PC-3 (cell line): ENCODE data around the gene KCNJ6. TPM values are rescaled to one million over a fixed set of nuclear protein-coding genes. Genes with fewer than 3 reads are reported as not detected.

Experiments
- ATAC-seq: fragments of 200-7000 bp; cut with Tn5 transposase; 2 replicates; pipeline ENCODE4 v1.9.1; 2020; ENCODE audit warnings: mild to moderate bottlenecking, moderate library complexity
- BruUV-seq: library from RNA; stranded (reverse); fragments of 400-500 nt; replicated peaks from 2 replicates; lab custom pipeline; 2021; lab: Mats Ljungman, UMichigan
- CTCF ChIA-PET: fragments of 300-600 bp; sonication (Branson Sonifier 250); formaldehyde crosslinking; loops from one replicate; lab custom pipeline; 2022; ENCODE audit warnings: antibody characterized with exemption; lab: Charles Lee
- POLR2A ChIA-PET: fragments of 300-600 bp; sonication (Branson Sonifier 250); formaldehyde crosslinking; loops from one replicate; lab custom pipeline; 2022; ENCODE audit warnings: antibody characterized with exemption; ENCODE audit not compliant: unreplicated experiment; lab: Charles Lee
- DNase-seq: peaks from one replicate; pipeline ENCODE4 v3.0.0-alpha.2; 2015
- H2AFZ ChIP-seq: fragments of 300-600 bp; sonication (generic); 2 replicates; pipeline ENCODE4 v1.6.0; 2016; ENCODE audit warnings: antibody characterized with exemption, low read length
- H3F3A ChIP-seq: fragments of 300-600 bp; sonication (generic); one replicate; pipeline ENCODE4 v1.6.0; 2017; ENCODE audit warnings: antibody characterized with exemption, low read length, control low read depth, mild to moderate bottlenecking; ENCODE audit not compliant: unreplicated experiment
- H3K27ac ChIP-seq: fragments of 300-600 bp; sonication (generic); 2 replicates; pipeline ENCODE4 v1.5.1; 2016; ENCODE audit warnings: mild to moderate bottlenecking, low read length
- H3K27me3 ChIP-seq: fragments of 300-600 bp; sonication (generic); 2 replicates; pipeline ENCODE4 v1.6.1; 2016; ENCODE audit warnings: low read length, mixed read lengths
- H3K36me3 ChIP-seq: fragments of 300-600 bp; sonication (generic); 2 replicates; pipeline ENCODE4 v1.6.1; 2016; ENCODE audit warnings: low read depth, mixed run types, low read length, mixed read lengths
- H3K4me1 ChIP-seq: fragments of 300-600 bp; sonication (generic); 2 replicates; pipeline ENCODE4 v1.5.1; 2016; ENCODE audit warnings: low read length; ENCODE audit not compliant: insufficient read depth
- H3K4me2 ChIP-seq: fragments of 300-600 bp; sonication (generic); 2 replicates; pipeline ENCODE4 v1.6.0; 2016; ENCODE audit warnings: low read length
- H3K4me3 ChIP-seq: fragments of 300-600 bp; sonication (generic); 2 replicates; pipeline ENCODE4 v1.5.1; 2016; ENCODE audit warnings: mild to moderate bottlenecking, low read length, mixed read lengths
- H3K79me2 ChIP-seq: fragments of 300-600 bp; sonication (generic); 2 replicates; pipeline ENCODE4 v1.6.1; 2017; ENCODE audit warnings: low read length, mixed read lengths
- H3K9ac ChIP-seq: fragments of 300-600 bp; sonication (generic); 2 replicates; pipeline ENCODE4 v1.6.0; 2016; ENCODE audit warnings: mild to moderate bottlenecking, low read length
- H3K9me2 ChIP-seq: fragments of 300-600 bp; sonication (generic); replicated peaks from 2 replicates; pipeline ENCODE4 v1.6.1; 2016; ENCODE audit warnings: mixed run types, low read length, mixed read lengths
- H3K9me3 ChIP-seq: fragments of 300-600 bp; sonication (generic); 2 replicates; pipeline ENCODE4 v1.6.1; 2016; ENCODE audit warnings: low read length, mixed read lengths
- H4K20me1 ChIP-seq: fragments of 300-600 bp; sonication (generic); 2 replicates; pipeline ENCODE4 v1.6.1; 2016; ENCODE audit warnings: low read length, mixed read lengths
- CTCF ChIP-seq: fragments of 300-600 bp; sonication (generic); conservative IDR thresholded peaks from 2 replicates; pipeline ENCODE4 v1.5.1; 2017; ENCODE audit warnings: antibody characterized with exemption, low read depth, mild to moderate bottlenecking, low read length
- EZH2 ChIP-seq: fragments of 300-600 bp; sonication (generic); IDR thresholded peaks from one replicate; pipeline ENCODE4 v1.6.1; 2017; ENCODE audit warnings: antibody characterized with exemption, mild to moderate bottlenecking, low read length; ENCODE audit not compliant: unreplicated experiment
- EZH2phosphoT487 ChIP-seq: fragments of 300-600 bp; sonication (generic); IDR thresholded peaks from 2 replicates; pipeline ENCODE4 v1.6.1; 2018; ENCODE audit warnings: mild to moderate bottlenecking, antibody characterized with exemption, low read length, borderline replicate concordance
- intact Hi-C: fragments of 100-400 bp; cut with micrococcal nuclease; formaldehyde crosslinking; loops from 2 replicates; pipeline ENCODE4 v1.9.0; 2023
- total RNA-seq: library from RNA; depleted of rRNA; stranded (reverse); fragments of >200 nt; gene quantifications from 2 replicates; pipeline ENCODE4 v1.2.3, GENCODE V29; 2014

Gene KCNJ6
- total RNA-seq, 1 experiment from 2014 or later, result not detected

- CTCF ChIA-PET, result no interaction called here
- H3K4me1 ChIP-seq, result no peaks in the 10 kb centered on the region
- POLR2A ChIA-PET, result no interaction called here
- H3K4me3 ChIP-seq, result no peak overlapping the region
- H2AFZ ChIP-seq, result no peak overlapping the region
- H3K9me3 ChIP-seq, result no peaks in the 10 kb centered on the region
- H3K79me2 ChIP-seq, result no peaks in the 10 kb centered on the region
- no TSS peak for BruUV-seq
- H3K9ac ChIP-seq, result no peak overlapping the region
- H3K4me2 ChIP-seq, result no peak overlapping the region
- peaks cover 59% of the 10 kb centered on the region for H3K27me3 ChIP-seq
- DNase-seq, result no peak
- no peak for ATAC-seq
- no peaks in the 10 kb centered on the region for H3K9me2 ChIP-seq
- no peaks in the 10 kb centered on the region for H4K20me1 ChIP-seq
- TF ChIP-seq CTCF (no peak), EZH2 (no peak), EZH2phosphoT487 (no peak)
- no peaks in the 10 kb centered on the region for H3F3A ChIP-seq
- H3K27ac ChIP-seq, result no peak overlapping the region
- intact Hi-C loops, result no loop called here
- H3K36me3 ChIP-seq, result no peaks in the 10 kb centered on the region
These were observed 232.7 kb downstream of the KCNJ6 start for GRCh38 chr21:37683396-37684114.

- H4K20me1 ChIP-seq, result no peaks in the 10 kb centered on the region
These were observed 233.3 kb downstream of the KCNJ6 start for GRCh38 chr21:37682966-37683365.

More at GRCh38 chr21:37682966-37683365, 233.3 kb downstream of the KCNJ6 start:
- Histone ChIP-seq H3K9me2 (no peaks in the 10 kb centered on the region), H3K79me2 (no peaks in the 10 kb centered on the region), H3F3A (no peaks in the 10 kb centered on the region), H3K27me3 (peaks cover 53% of the 10 kb centered on the region), H3K9me3 (no peaks in the 10 kb centered on the region), H3K9ac (no peak overlapping the region), H3K27ac (no peak overlapping the region), H3K36me3 (no peaks in the 10 kb centered on the region), H3K4me2 (no peak overlapping the region), H2AFZ (no peak overlapping the region), H3K4me3 (no peak overlapping the region), H3K4me1 (no peaks in the 10 kb centered on the region)
- TF ChIP-seq EZH2, result no peak
- TF ChIP-seq CTCF, result no peak
- no peak for TF ChIP-seq EZH2phosphoT487
- ChIA-PET POLR2A (no interaction called here), CTCF (no interaction called here)
- DNase-seq, result no peak
- BruUV-seq, result no TSS peak
- intact Hi-C loops, result no loop called here
- ATAC-seq, result no peak
